K562 (cell line): ENCODE measurements around the gene BRME1. TPM values are rescaled to one million over a fixed set of nuclear protein-coding genes. Genes with fewer than 3 reads are reported as not detected.

Source experiments
- MAZ ChIP-seq, 2 experiments: fragments of 450-650 bp in 1 of 2; sonication (generic) in 1 of 2; formaldehyde crosslinking; IDR thresholded peaks in 1 of 2; conservative IDR thresholded peaks in 1 of 2; 2 replicates each; pipeline versions ENCODE4 v1.4.0 to v1.5.0; 2020; ENCODE audit warnings: mild to moderate bottlenecking in 1 of 2, missing genetic modification reagents in 1 of 2
- POLR2G ChIP-seq: fragments of 200-400 bp; formaldehyde crosslinking; IDR thresholded peaks from 2 replicates; pipeline ENCODE4 v1.6.1; 2017; ENCODE audit warnings: low read depth, mild to moderate bottlenecking, antibody characterized with exemption, low read length, moderate library complexity
- SAP30 ChIP-seq: fragments of 200-600 bp; sonication (generic); IDR thresholded peaks from 2 replicates; pipeline ENCODE4 v1.6.1; 2012; ENCODE audit warnings: borderline replicate concordance, low read depth, mild to moderate bottlenecking, moderate library complexity, low read length, control low read depth, inconsistent platforms; ENCODE audit not compliant: insufficient read depth, poor library complexity, severe bottlenecking
- SIN3A ChIP-seq, 2 experiments: fragments of 150-350 bp in 1 of 2; IDR thresholded peaks; 2 replicates each; pipeline ENCODE4 v1.6.1; 2011 to 2016; ENCODE audit warnings: borderline replicate concordance in 2 of 2, low read depth in 2 of 2, low read length in 2 of 2, mild to moderate bottlenecking in 2 of 2, moderate library complexity in 2 of 2; ENCODE audit not compliant: control insufficient read depth in 1 of 2
- ZFP36 ChIP-seq: fragments of 150-350 bp; IDR thresholded peaks from 2 replicates; pipeline ENCODE4 v1.6.1; 2018; ENCODE audit warnings: low read length, low read depth; ENCODE audit not compliant: partially characterized antibody
- polyA plus RNA-seq, 8 experiments: library from polyadenylated mRNA; depleted of rRNA in 4 of 8; stranded (reverse) in 5 of 8; unstranded in 3 of 8; fragments of >200 nt; fragmentation: Nextera tagmentation in 2 of 8; fragmentation: Illumina TruSeq in 1 of 8; extraction: Ambion mirVana in 2 of 8; extraction: Trizol in 1 of 8; gene quantifications; 2 replicates each; pipeline versions ENCODE4 v1.2.1 to v1.2.3, GENCODE V29; 2011 to 2014; ENCODE audit warnings: inconsistent platforms in 1 of 8, missing spikeins in 1 of 8
- total RNA-seq, 7 experiments: library from RNA; depleted of rRNA in 6 of 7; stranded (reverse); fragments of >200 nt in 6 of 7; fragmentation: Illumina TruSeq in 2 of 7; extraction: Trizol in 2 of 7; gene quantifications; 2 replicates each; pipeline versions ENCODE4 v1.2.1 to v1.2.3, GENCODE V29; 2011 to 2021; ENCODE audit warnings: low replicate concordance in 1 of 7
- TF ChIP-seq, protein P1 (sequence below): fragments of 450-650 bp; IDR thresholded peaks from 2 replicates; pipeline ENCODE4 v1.6.1; 2016; ENCODE audit warnings: low read depth, mild to moderate bottlenecking, moderate library complexity
- TF ChIP-seq, protein P2 (sequence below): fragments of 450-650 bp; formaldehyde crosslinking; IDR thresholded peaks from 2 replicates; pipeline ENCODE4 v1.4.0; 2020; ENCODE audit warnings: mild to moderate bottlenecking, moderate library complexity
- TF ChIP-seq, protein P3 (sequence below), 2 experiments: fragments of 450-650 bp; formaldehyde crosslinking in 1 of 2; IDR thresholded peaks; 2 replicates each; pipeline versions ENCODE4 v1.4.0 to v1.6.1; 2014 to 2020; ENCODE audit warnings: mild to moderate bottlenecking in 2 of 2, borderline replicate concordance in 1 of 2, low read depth in 1 of 2
- TF ChIP-seq, protein P4 (sequence below), 3 experiments: fragments of 200-800 bp in 1 of 3; fragments of 250-450 bp in 1 of 3; fragments of 450-650 bp in 1 of 3; sonication (Bioruptor Pico) in 1 of 3; sonication (Bioruptor generic) in 1 of 3; formaldehyde crosslinking in 1 of 3; IDR thresholded peaks; 2 replicates each; pipeline versions ENCODE4 v1.6.1 to v1.8.0; 2016 to 2022; ENCODE audit warnings: mild to moderate bottlenecking in 2 of 3, missing genetic modification characterization in 2 of 3, missing compliant biosample characterization in 1 of 3, moderate library complexity in 1 of 3

BRME1 gene
- total and polyA plus RNA-seq, 9 of the 15 experiments (the other 6 are each of a cell fraction or from before 2014, with no cell fraction given): 0.75 to 6.1 (median 3.6) TPM

DNA sequence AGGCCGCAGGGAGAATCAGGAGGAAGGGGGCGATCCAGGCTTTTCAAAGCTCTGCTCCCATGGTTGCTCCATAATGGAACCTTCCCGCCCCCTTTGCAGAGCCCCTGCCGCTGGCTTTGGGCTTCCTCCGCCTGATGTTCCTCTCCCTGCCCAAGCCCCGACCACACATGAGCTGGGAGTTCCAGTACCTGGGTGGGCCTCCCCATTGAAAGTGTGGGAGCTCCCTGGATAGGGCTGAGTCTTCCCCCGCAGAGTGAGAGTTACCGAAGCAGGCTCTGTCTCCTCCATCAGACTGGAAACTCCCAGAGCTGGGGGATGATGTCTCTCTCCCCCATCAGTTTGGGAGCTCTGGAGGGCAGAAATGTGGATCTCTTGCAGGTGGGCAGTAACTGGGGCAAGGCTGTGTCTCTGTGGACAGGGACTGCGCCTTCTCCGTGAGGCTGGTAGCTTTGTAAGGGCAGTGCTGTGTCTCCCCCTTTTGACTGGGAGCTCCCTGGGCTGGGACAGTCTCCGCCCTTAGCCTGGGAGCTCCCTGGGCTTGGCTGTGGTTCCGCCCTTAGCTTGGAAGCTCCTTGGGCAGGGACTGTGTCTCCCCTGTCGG, 47.1 kb upstream of the BRME1 start (continued):
- TF ChIP-seq SIN3A (IDR thresholded peaks at IDR 0.05; ENCODE audit: borderline replicate concordance in 2 of 2, control insufficient read depth in 1 of 2, low read depth in 2 of 2, low read length in 2 of 2) (peak in 1 of 2 experiments; percentile 30; a peak in 1 of 4 replicates), SAP30 (peak; percentile 38), ZFP36 (peak; percentile 69), MAZ (CRISPR knock-in tag; conservative IDR thresholded peaks at IDR 0.05 in 1 of 2, IDR thresholded peaks at IDR 0.05 in 1 of 2) (0 out of 4 replicates have a peak, but pooled peaks of 1 of the 2 experiments have one; percentile 31), POLR2G (peak; percentile 29; the same call in 1 of the 2 replicates)
- TF ChIP-seq, protein P1, sequence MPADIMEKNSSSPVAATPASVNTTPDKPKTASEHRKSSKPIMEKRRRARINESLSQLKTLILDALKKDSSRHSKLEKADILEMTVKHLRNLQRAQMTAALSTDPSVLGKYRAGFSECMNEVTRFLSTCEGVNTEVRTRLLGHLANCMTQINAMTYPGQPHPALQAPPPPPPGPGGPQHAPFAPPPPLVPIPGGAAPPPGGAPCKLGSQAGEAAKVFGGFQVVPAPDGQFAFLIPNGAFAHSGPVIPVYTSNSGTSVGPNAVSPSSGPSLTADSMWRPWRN: no peak
- TF ChIP-seq, protein P2, sequence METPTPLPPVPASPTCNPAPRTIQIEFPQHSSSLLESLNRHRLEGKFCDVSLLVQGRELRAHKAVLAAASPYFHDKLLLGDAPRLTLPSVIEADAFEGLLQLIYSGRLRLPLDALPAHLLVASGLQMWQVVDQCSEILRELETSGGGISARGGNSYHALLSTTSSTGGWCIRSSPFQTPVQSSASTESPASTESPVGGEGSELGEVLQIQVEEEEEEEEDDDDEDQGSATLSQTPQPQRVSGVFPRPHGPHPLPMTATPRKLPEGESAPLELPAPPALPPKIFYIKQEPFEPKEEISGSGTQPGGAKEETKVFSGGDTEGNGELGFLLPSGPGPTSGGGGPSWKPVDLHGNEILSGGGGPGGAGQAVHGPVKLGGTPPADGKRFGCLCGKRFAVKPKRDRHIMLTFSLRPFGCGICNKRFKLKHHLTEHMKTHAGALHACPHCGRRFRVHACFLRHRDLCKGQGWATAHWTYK (CRISPR knock-in tag): 0 out of 2 replicates have a peak, but pooled peaks have one; percentile 15
- TF ChIP-seq, protein P3, sequence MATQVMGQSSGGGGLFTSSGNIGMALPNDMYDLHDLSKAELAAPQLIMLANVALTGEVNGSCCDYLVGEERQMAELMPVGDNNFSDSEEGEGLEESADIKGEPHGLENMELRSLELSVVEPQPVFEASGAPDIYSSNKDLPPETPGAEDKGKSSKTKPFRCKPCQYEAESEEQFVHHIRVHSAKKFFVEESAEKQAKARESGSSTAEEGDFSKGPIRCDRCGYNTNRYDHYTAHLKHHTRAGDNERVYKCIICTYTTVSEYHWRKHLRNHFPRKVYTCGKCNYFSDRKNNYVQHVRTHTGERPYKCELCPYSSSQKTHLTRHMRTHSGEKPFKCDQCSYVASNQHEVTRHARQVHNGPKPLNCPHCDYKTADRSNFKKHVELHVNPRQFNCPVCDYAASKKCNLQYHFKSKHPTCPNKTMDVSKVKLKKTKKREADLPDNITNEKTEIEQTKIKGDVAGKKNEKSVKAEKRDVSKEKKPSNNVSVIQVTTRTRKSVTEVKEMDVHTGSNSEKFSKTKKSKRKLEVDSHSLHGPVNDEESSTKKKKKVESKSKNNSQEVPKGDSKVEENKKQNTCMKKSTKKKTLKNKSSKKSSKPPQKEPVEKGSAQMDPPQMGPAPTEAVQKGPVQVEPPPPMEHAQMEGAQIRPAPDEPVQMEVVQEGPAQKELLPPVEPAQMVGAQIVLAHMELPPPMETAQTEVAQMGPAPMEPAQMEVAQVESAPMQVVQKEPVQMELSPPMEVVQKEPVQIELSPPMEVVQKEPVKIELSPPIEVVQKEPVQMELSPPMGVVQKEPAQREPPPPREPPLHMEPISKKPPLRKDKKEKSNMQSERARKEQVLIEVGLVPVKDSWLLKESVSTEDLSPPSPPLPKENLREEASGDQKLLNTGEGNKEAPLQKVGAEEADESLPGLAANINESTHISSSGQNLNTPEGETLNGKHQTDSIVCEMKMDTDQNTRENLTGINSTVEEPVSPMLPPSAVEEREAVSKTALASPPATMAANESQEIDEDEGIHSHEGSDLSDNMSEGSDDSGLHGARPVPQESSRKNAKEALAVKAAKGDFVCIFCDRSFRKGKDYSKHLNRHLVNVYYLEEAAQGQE (IDR thresholded peaks at IDR 0.05; ENCODE audit: borderline replicate concordance): peak; percentile 39; the same call in 1 of the 2 replicates
- TF ChIP-seq, protein P3 (CRISPR knock-in tag; IDR thresholded peaks at IDR 0.05; ENCODE audit: low read depth): no peak
- TF ChIP-seq, protein P4, sequence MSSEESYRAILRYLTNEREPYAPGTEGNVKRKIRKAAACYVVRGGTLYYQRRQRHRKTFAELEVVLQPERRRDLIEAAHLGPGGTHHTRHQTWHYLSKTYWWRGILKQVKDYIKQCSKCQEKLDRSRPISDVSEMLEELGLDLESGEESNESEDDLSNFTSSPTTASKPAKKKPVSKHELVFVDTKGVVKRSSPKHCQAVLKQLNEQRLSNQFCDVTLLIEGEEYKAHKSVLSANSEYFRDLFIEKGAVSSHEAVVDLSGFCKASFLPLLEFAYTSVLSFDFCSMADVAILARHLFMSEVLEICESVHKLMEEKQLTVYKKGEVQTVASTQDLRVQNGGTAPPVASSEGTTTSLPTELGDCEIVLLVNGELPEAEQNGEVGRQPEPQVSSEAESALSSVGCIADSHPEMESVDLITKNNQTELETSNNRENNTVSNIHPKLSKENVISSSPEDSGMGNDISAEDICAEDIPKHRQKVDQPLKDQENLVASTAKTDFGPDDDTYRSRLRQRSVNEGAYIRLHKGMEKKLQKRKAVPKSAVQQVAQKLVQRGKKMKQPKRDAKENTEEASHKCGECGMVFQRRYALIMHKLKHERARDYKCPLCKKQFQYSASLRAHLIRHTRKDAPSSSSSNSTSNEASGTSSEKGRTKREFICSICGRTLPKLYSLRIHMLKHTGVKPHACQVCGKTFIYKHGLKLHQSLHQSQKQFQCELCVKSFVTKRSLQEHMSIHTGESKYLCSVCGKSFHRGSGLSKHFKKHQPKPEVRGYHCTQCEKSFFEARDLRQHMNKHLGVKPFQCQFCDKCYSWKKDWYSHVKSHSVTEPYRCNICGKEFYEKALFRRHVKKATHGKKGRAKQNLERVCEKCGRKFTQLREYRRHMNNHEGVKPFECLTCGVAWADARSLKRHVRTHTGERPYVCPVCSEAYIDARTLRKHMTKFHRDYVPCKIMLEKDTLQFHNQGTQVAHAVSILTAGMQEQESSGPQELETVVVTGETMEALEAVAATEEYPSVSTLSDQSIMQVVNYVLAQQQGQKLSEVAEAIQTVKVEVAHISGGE (CRISPR knock-in tag; IDR thresholded peaks at IDR 0.05): no peak
